ENCODE results near the gene GEMIN8.

DNA sequence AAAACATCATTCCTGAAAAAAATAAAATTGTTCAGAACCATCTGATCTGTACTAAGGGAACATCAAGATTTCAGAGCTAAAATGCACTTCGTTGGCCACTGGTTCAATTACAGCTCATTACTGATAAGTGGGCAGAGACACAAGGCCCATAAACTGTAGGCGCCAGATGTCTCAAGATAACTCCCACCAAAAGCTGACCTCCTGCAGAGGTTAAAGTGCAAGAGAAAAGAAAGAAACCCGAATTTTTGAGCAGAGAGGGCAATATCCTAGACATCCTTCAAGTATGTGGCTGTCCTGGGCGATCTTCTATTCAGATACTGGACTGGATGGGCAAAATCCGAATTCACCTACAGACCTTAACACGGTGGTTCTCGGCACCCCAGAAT lies 660 bp downstream of the GEMIN8 start:
- TF ChIP-seq, protein P1, sequence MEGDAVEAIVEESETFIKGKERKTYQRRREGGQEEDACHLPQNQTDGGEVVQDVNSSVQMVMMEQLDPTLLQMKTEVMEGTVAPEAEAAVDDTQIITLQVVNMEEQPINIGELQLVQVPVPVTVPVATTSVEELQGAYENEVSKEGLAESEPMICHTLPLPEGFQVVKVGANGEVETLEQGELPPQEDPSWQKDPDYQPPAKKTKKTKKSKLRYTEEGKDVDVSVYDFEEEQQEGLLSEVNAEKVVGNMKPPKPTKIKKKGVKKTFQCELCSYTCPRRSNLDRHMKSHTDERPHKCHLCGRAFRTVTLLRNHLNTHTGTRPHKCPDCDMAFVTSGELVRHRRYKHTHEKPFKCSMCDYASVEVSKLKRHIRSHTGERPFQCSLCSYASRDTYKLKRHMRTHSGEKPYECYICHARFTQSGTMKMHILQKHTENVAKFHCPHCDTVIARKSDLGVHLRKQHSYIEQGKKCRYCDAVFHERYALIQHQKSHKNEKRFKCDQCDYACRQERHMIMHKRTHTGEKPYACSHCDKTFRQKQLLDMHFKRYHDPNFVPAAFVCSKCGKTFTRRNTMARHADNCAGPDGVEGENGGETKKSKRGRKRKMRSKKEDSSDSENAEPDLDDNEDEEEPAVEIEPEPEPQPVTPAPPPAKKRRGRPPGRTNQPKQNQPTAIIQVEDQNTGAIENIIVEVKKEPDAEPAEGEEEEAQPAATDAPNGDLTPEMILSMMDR (IDR thresholded peaks at IDR 0.05; ENCODE audit: insufficient read depth, low read length) = no peak
- TF ChIP-seq POLR2AphosphoS5 (IDR thresholded peaks at IDR 0.05; ENCODE audit: low read depth) (no peak), SPI1 (IDR thresholded peaks at IDR 0.05; ENCODE audit: borderline replicate concordance, low read depth) (no peak), GABPA (IDR thresholded peaks at IDR 0.05; ENCODE audit: low read depth) (no peak)
